ENCODE measurements around the gene KCNH3.

KCNH3 gene

GRCh38 chr12:49567611-49568441 is 29.0 kb downstream of the KCNH3 start, which contains the start of gene MCRS1 (continued):
- TF ChIP-seq ZNF140 (tag by site-specific recombination; IDR thresholded peaks at IDR 0.05) = no peak
- no peak for TF ChIP-seq ZNF473 (tag by site-specific recombination; IDR thresholded peaks at IDR 0.05)
- TF ChIP-seq ZNF324 (tag by site-specific recombination; IDR thresholded peaks at IDR 0.05) = peak; percentile 82; the same call in 1 of the 2 replicates
- no peak for TF ChIP-seq ZNF133 (tag by site-specific recombination; IDR thresholded peaks at IDR 0.05)
- TF ChIP-seq PRDM6 (tag by site-specific recombination; IDR thresholded peaks at IDR 0.05) = no peak
- no peak for TF ChIP-seq HOXA7 (CRISPR knock-in tag; IDR thresholded peaks at IDR 0.05; ENCODE audit: borderline replicate concordance)
- TF ChIP-seq ZNF623 (tag by site-specific recombination; IDR thresholded peaks at IDR 0.05) = no peak; the same call in 1 of the 2 replicates
- TF ChIP-seq AEBP2 (tag by site-specific recombination; IDR thresholded peaks at IDR 0.05; ENCODE audit: borderline replicate concordance) = no peak
- TF ChIP-seq ZNF132 (tag by site-specific recombination; IDR thresholded peaks at IDR 0.05; ENCODE audit: borderline replicate concordance) = no peak
- no peak for TF ChIP-seq ZNF146 (tag by site-specific recombination; IDR thresholded peaks at IDR 0.05)
- peak; percentile 99 for TF ChIP-seq ZNF335 (tag by site-specific recombination; conservative IDR thresholded peaks at IDR 0.05)
- TF ChIP-seq ZNF112 (tag by site-specific recombination; IDR thresholded peaks at IDR 0.05) = no peak
- no peak for TF ChIP-seq HOXC10 (CRISPR knock-in tag; IDR thresholded peaks at IDR 0.05)
- no peak for TF ChIP-seq ZNF18 (tag by site-specific recombination; IDR thresholded peaks at IDR 0.05)
- TF ChIP-seq KLF7 (tag by site-specific recombination; IDR thresholded peaks at IDR 0.05; ENCODE audit: borderline replicate concordance) = peak; percentile 89
- TF ChIP-seq ZNF518A (tag by site-specific recombination; conservative IDR thresholded peaks at IDR 0.05; ENCODE audit: low read depth) = peak; percentile 99
- peak; percentile 96 for TF ChIP-seq ZXDB (tag by site-specific recombination; IDR thresholded peaks at IDR 0.05)
- 0 out of 2 replicates have a peak, but pooled peaks have one; percentile 29 for TF ChIP-seq ZBTB48 (tag by site-specific recombination; IDR thresholded peaks at IDR 0.05)
- TF ChIP-seq ZNF544 (tag by site-specific recombination; IDR thresholded peaks at IDR 0.05) = no peak
- no peak for TF ChIP-seq ZNF266 (tag by site-specific recombination; IDR thresholded peaks at IDR 0.05; ENCODE audit: low read depth)
- TF ChIP-seq ZNF416 (tag by site-specific recombination; IDR thresholded peaks at IDR 0.05) = no peak
- TF ChIP-seq ZNF155 (tag by site-specific recombination; IDR thresholded peaks at IDR 0.05) = no peak
- TF ChIP-seq ZNF223 (tag by site-specific recombination; IDR thresholded peaks at IDR 0.05) = no peak
- no peak for TF ChIP-seq ZNF621 (tag by site-specific recombination; IDR thresholded peaks at IDR 0.05)
- TF ChIP-seq KLF8 (tag by site-specific recombination; IDR thresholded peaks at IDR 0.05) = peak; percentile 94
- peak; percentile 100 for TF ChIP-seq ZBTB10 (tag by site-specific recombination; IDR thresholded peaks at IDR 0.05)
- no peak for TF ChIP-seq ZNF354C (tag by site-specific recombination; IDR thresholded peaks at IDR 0.05; ENCODE audit: borderline replicate concordance, low read depth)

Data from HEK293 (cell line).